Peyer's patch (tissue), 4 donors: ENCODE results near the gene GFOD1.

Experiments used
- CTCF ChIP-seq, 6 experiments: fragments of 450-650 bp in 4 of 6; fragments of 200-600 bp in 2 of 6; sonication (generic) in 1 of 6; IDR thresholded peaks; one replicate each; pipeline ENCODE4 v1.5.1; 2017 to 2019; ENCODE audit warnings: antibody characterized with exemption in 6 of 6, mild to moderate bottlenecking in 3 of 6, moderate library complexity in 1 of 6
- POLR2A ChIP-seq, 2 donors: fragments of 450-650 bp; IDR thresholded peaks; one replicate each; pipeline ENCODE4 v1.5.1; 2017; ENCODE audit warnings: antibody characterized with exemption in 2 of 2, mild to moderate bottlenecking in 2 of 2, moderate library complexity in 2 of 2

GRCh38 chr6:13531956-13532355, 44.6 kb upstream of the GFOD1 start:
- TF ChIP-seq CTCF (IDR thresholded peaks at IDR 0.05) (no peak), POLR2A (IDR thresholded peaks at IDR 0.05) (no peak)
